ENCODE results near the gene GPRC5A.

DNA sequence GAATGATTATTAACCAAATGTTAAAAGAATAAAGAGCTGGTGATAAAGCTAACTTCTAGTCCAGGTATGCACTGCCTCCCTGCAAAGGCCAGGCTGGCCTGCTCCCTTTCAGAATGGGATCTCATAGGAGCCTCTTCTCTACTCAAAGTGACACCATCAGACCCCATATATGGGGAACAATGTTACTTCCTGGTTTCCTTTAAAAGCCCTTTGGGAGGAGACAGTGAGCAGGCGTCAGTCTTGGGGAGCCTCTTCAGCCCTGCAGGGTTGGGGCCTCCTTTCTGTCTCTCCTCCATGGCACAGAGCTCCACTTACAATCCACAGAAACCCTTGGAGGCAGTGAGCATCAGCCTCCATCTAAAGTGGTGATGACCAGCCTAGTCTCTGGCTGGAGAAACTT is 17.3 kb upstream of the GPRC5A start:
- TF ChIP-seq, protein P1, sequence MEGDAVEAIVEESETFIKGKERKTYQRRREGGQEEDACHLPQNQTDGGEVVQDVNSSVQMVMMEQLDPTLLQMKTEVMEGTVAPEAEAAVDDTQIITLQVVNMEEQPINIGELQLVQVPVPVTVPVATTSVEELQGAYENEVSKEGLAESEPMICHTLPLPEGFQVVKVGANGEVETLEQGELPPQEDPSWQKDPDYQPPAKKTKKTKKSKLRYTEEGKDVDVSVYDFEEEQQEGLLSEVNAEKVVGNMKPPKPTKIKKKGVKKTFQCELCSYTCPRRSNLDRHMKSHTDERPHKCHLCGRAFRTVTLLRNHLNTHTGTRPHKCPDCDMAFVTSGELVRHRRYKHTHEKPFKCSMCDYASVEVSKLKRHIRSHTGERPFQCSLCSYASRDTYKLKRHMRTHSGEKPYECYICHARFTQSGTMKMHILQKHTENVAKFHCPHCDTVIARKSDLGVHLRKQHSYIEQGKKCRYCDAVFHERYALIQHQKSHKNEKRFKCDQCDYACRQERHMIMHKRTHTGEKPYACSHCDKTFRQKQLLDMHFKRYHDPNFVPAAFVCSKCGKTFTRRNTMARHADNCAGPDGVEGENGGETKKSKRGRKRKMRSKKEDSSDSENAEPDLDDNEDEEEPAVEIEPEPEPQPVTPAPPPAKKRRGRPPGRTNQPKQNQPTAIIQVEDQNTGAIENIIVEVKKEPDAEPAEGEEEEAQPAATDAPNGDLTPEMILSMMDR (IDR thresholded peaks at IDR 0.05; ENCODE audit: low read length), result no peak
- TF ChIP-seq EZH2 (IDR thresholded peaks at IDR 0.05; ENCODE audit: borderline replicate concordance, low read length), result no peak

All from OCI-LY1 (cell line).